GM10847 (cell line): ENCODE results near the gene MMP27.

Source experiments
- POLR2A ChIP-seq: IDR thresholded peaks from 2 replicates; pipeline ENCODE4 v1.6.1; 2011; ENCODE audit not compliant: insufficient read length; ENCODE audit errors: extremely low read depth

The MMP27 gene

GRCh38 chr11:102705626-102706025, at the start of gene MMP27:
TSS of gene MMP27 (minus strand) at chr11:102705769. CDS start at chr11:102705714, 55 bp downstream.
- no peak for TF ChIP-seq POLR2A

GRCh38 chr11:102753267-102753666, 47.7 kb upstream of the MMP27 start:
- no peak for TF ChIP-seq POLR2A

- TF ChIP-seq POLR2A, result no peak
Observed at GRCh38 chr11:102751673-102752072, 46.1 kb upstream of the MMP27 start.

- TF ChIP-seq POLR2A, result no peak
Observed at GRCh38 chr11:102749101-102749722, 43.6 kb upstream of the MMP27 start.

GRCh38 chr11:102734650-102735049, 29.1 kb upstream of the MMP27 start:
- no peak for TF ChIP-seq POLR2A

- no peak for TF ChIP-seq POLR2A
Observed at GRCh38 chr11:102733232-102733875, 27.8 kb upstream of the MMP27 start.

- no peak for TF ChIP-seq POLR2A
Observed at GRCh38 chr11:102729849-102730815, 24.6 kb upstream of the MMP27 start.

- TF ChIP-seq POLR2A, result no peak
Observed at GRCh38 chr11:102727890-102728289, 22.3 kb upstream of the MMP27 start.

GRCh38 chr11:102724904-102725500, 19.4 kb upstream of the MMP27 start, which contains the start of gene MMP8:
TSS of gene MMP8 (minus strand) at chr11:102724954. CDS start at chr11:102724855, 99 bp downstream.
- no peak for TF ChIP-seq POLR2A

GRCh38 chr11:102722821-102723220, 17.3 kb upstream of the MMP27 start:
- TF ChIP-seq POLR2A, result no peak

GRCh38 chr11:102719620-102720277, 14.2 kb upstream of the MMP27 start:
- no peak for TF ChIP-seq POLR2A

- no peak for TF ChIP-seq POLR2A
Observed at GRCh38 chr11:102717280-102717679, 11.7 kb upstream of the MMP27 start.

- TF ChIP-seq POLR2A, result no peak
Observed at GRCh38 chr11:102716527-102716926, 11.0 kb upstream of the MMP27 start.

GRCh38 chr11:102712137-102712536, 6.6 kb upstream of the MMP27 start:
- no peak for TF ChIP-seq POLR2A
